OCI-LY7 (cell line): ENCODE results near the gene TASP1. TPM values are rescaled to one million over a fixed set of nuclear protein-coding genes. Genes with fewer than 3 reads are reported as not detected.

ENCODE experiments used
- BruUV-seq: library from RNA; stranded (reverse); fragments of 400-500 nt; replicated peaks from 2 replicates; lab custom pipeline; 2021; lab: Mats Ljungman, UMichigan
- CTCF ChIA-PET: fragments of 300-600 bp; sonication (Branson Sonifier 250); formaldehyde crosslinking; loops from one replicate; lab custom pipeline; 2022; ENCODE audit warnings: antibody characterized with exemption; ENCODE audit not compliant: unreplicated experiment; lab: Charles Lee
- POLR2A ChIA-PET: fragments of 300-600 bp; sonication (Branson Sonifier 250); formaldehyde crosslinking; loops from one replicate; lab custom pipeline; 2022; ENCODE audit warnings: antibody characterized with exemption; lab: Charles Lee
- DNase-seq: peaks from one replicate; pipeline ENCODE4 v3.0.0-alpha.2; 2015; ENCODE audit warnings: low spot score
- H2AFZ ChIP-seq: fragments of 200-600 bp; sonication (generic), shearing (Covaris generic); 2 replicates; pipeline ENCODE4 v1.6.1; 2014; ENCODE audit warnings: mild to moderate bottlenecking, antibody characterized with exemption, low read length, moderate library complexity
- H3K27ac ChIP-seq: fragments of 200-600 bp; sonication (generic); 2 replicates; pipeline ENCODE4 v1.5.1; 2014; ENCODE audit warnings: mixed run types, low read depth, mild to moderate bottlenecking, moderate library complexity, low read length, inconsistent platforms; ENCODE audit not compliant: poor library complexity, severe bottlenecking
- H3K36me3 ChIP-seq: fragments of 200-600 bp; sonication (generic); 2 replicates; pipeline ENCODE4 v1.6.1; 2014; ENCODE audit warnings: mild to moderate bottlenecking, antibody characterized with exemption, low read length, moderate library complexity, mixed read lengths; ENCODE audit not compliant: insufficient read depth
- H3K4me1 ChIP-seq: fragments of 200-600 bp; sonication (generic); 2 replicates; pipeline ENCODE4 v1.5.1; 2014; ENCODE audit warnings: mild to moderate bottlenecking, low read length; ENCODE audit not compliant: insufficient read depth, poor library complexity, severe bottlenecking
- H3K4me2 ChIP-seq: fragments of 200-600 bp; sonication (generic); 2 replicates; pipeline ENCODE4 v1.6.1; 2014; ENCODE audit warnings: mild to moderate bottlenecking, low read length
- H3K4me3 ChIP-seq: fragments of 200-600 bp; sonication (generic); 2 replicates; pipeline ENCODE4 v1.5.1; 2014; ENCODE audit warnings: mild to moderate bottlenecking, low read depth, low read length; ENCODE audit not compliant: poor library complexity, severe bottlenecking
- H3K79me2 ChIP-seq: fragments of 200-600 bp; sonication (generic); 2 replicates; pipeline ENCODE4 v1.6.1; 2016; ENCODE audit warnings: low read depth, mild to moderate bottlenecking, low read length, moderate library complexity, mixed read lengths; ENCODE audit not compliant: insufficient read depth
- H3K9me2 ChIP-seq: fragments of 200-600 bp; sonication (generic); 2 replicates; pipeline ENCODE4 v1.6.1; 2016; ENCODE audit warnings: mild to moderate bottlenecking, low read length, mixed read lengths; ENCODE audit not compliant: insufficient read depth
- H3K9me3 ChIP-seq: fragments of 200-600 bp; sonication (generic); 2 replicates; pipeline ENCODE4 v1.6.1; 2014; ENCODE audit warnings: mild to moderate bottlenecking, mixed run types, low read length, mixed read lengths
- H4K20me1 ChIP-seq: fragments of 200-600 bp; sonication (generic); 2 replicates; pipeline ENCODE4 v1.6.1; 2014; ENCODE audit warnings: mild to moderate bottlenecking, antibody characterized with exemption, low read length, moderate library complexity, mixed read lengths; ENCODE audit not compliant: insufficient read depth
- CTCF ChIP-seq: fragments of 200-600 bp; sonication (generic); conservative IDR thresholded peaks from 2 replicates; pipeline ENCODE4 v1.5.1; 2014; ENCODE audit warnings: mild to moderate bottlenecking, antibody characterized with exemption, low read length, moderate library complexity, mixed read lengths
- EZH2phosphoT487 ChIP-seq: fragments of 200-600 bp; sonication (generic); IDR thresholded peaks from 2 replicates; pipeline ENCODE4 v1.6.1; 2018; ENCODE audit warnings: low read depth, borderline replicate concordance, mild to moderate bottlenecking, mixed run types, antibody characterized with exemption, low read length, moderate library complexity, mixed read lengths
- intact Hi-C: fragments of 100-400 bp; cut with micrococcal nuclease; formaldehyde crosslinking; loops from one replicate; pipeline ENCODE4 v1.10.0; 2022; ENCODE audit not compliant: unreplicated experiment
- total RNA-seq, 2 experiments: library from RNA; depleted of rRNA in 1 of 2; stranded (reverse); fragments of >200 nt in 1 of 2; shearing (Covaris generic) in 1 of 2; gene quantifications; 2 replicates each; pipeline ENCODE4 v1.2.3, GENCODE V29; 2014 to 2022

The TASP1 gene
- total RNA-seq, 2 experiments from 2014 or later, result 12.9 to 15.5 TPM

GRCh38 chr20:13656721-13657368 lies 18.1 kb upstream of the TASP1 start:
- H3K9me3 ChIP-seq, result no peaks in the 10 kb centered on the region
- H3K9me2 ChIP-seq, result no peaks in the 10 kb centered on the region
- POLR2A ChIA-PET, result interaction anchor here (0.7 kb wide), 2 partner anchors 319 to 798 kb away, joined by 3 read pairs; no protein-coding TSS in a partner anchor
- CTCF ChIA-PET, result no interaction called here
- H3K79me2 ChIP-seq, result no peaks in the 10 kb centered on the region
- no peaks in the 10 kb centered on the region for H3K36me3 ChIP-seq
- no peak overlapping the region for H3K27ac ChIP-seq
- no peak overlapping the region for H3K4me2 ChIP-seq
- no peak for DNase-seq
- BruUV-seq, result no TSS peak
- intact Hi-C loops, result no loop called here
- H2AFZ ChIP-seq, result no peak overlapping the region
- H3K4me3 ChIP-seq, result no peak overlapping the region
- H4K20me1 ChIP-seq, result no peaks in the 10 kb centered on the region
- TF ChIP-seq CTCF, result no peak
- peaks cover 16% of the 10 kb centered on the region for H3K4me1 ChIP-seq

GRCh38 chr20:13654463-13655023 lies 15.8 kb upstream of the TASP1 start:
- Histone ChIP-seq H3K4me3 (no peak overlapping the region), H3K27ac (no peak overlapping the region), H3K9me3 (no peaks in the 10 kb centered on the region), H3K4me2 (no peak overlapping the region), H3K9me2 (no peaks in the 10 kb centered on the region), H2AFZ (no peak overlapping the region), H3K4me1 (peaks cover 13% of the 10 kb centered on the region), H4K20me1 (no peaks in the 10 kb centered on the region), H3K36me3 (no peaks in the 10 kb centered on the region), H3K79me2 (no peaks in the 10 kb centered on the region)
- no peak for DNase-seq
- CTCF ChIA-PET, result no interaction called here
- no peak for TF ChIP-seq CTCF
- no peak for TF ChIP-seq EZH2phosphoT487
- no TSS peak for BruUV-seq
- intact Hi-C loops, result no loop called here
- POLR2A ChIA-PET, result interaction anchor here (0.6 kb wide), 1 partner anchor 62 kb away, joined by 5 read pairs; no protein-coding TSS in a partner anchor

GRCh38 chr20:13650474-13650873 lies 11.7 kb upstream of the TASP1 start:
- H3K4me3 ChIP-seq, result no peak overlapping the region
- ChIA-PET POLR2A (no interaction called here), CTCF (no interaction called here)
- H3K4me1 ChIP-seq, result no peaks in the 10 kb centered on the region
- H3K9me2 ChIP-seq, result no peaks in the 10 kb centered on the region
- intact Hi-C loops, result no loop called here
- H3K79me2 ChIP-seq, result no peaks in the 10 kb centered on the region
- H2AFZ ChIP-seq, result no peak overlapping the region
- TF ChIP-seq EZH2phosphoT487, result no peak
- no peak for TF ChIP-seq CTCF
- no peaks in the 10 kb centered on the region for H3K9me3 ChIP-seq
- BruUV-seq, result no TSS peak
- H3K36me3 ChIP-seq, result no peaks in the 10 kb centered on the region
- no peak for DNase-seq
- no peak overlapping the region for H3K27ac ChIP-seq
- no peak overlapping the region for H3K4me2 ChIP-seq
- no peaks in the 10 kb centered on the region for H4K20me1 ChIP-seq
